HG02870 (cell line): ENCODE measurements around the gene CFAP54.
A peak's percentile ranks its signal among the peaks of the same experiment; 100 is the strongest.

Experiments used
- ATAC-seq: cut with Tn5 transposase; IDR thresholded peaks from one replicate; pipeline ENCODE4 v1.9.1; 2021; ENCODE audit warnings: mild to moderate bottlenecking, moderate library complexity; ENCODE audit not compliant: unreplicated experiment

CFAP54 gene

DNA sequence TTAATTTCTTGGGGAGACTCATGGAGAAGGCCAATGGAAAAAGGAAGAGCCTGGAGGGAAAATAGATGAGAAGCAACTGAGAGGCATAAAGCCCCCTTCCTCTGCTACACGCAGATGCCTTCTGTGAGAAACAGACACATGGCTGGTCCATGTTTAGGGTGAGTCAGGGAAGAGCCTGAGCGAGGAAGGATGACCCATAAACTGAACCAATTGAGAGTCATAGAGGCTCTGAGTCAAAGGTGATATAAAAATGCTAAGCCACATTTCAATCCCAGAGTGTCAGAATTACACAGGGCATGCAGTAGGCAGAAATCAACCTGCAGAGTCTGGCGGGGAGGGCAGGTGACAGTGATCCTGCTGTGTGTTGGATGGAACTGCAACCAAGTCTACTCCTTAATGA is 387.6 kb downstream of the CFAP54 start:
- ATAC-seq: no peak

DNA sequence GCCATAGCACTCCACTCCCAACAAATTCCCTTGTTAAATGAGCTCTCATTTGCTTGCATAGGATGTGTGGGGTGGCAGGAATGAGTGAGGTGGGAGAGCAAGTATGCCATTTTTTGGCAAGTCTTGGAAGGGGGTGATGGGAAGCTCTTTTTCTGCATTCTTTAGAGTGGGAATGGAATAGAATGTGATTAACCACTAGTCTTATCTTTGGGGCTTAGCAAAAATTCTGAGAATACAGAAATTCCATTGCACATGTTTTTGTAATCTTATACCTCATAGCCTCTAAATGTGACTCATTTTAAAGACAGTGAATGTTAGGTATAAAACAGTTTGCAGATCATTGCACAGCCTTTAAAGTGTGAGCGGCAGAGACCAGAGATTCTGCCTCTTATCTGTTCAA is 389.3 kb downstream of the CFAP54 start:
- ATAC-seq: no peak

DNA sequence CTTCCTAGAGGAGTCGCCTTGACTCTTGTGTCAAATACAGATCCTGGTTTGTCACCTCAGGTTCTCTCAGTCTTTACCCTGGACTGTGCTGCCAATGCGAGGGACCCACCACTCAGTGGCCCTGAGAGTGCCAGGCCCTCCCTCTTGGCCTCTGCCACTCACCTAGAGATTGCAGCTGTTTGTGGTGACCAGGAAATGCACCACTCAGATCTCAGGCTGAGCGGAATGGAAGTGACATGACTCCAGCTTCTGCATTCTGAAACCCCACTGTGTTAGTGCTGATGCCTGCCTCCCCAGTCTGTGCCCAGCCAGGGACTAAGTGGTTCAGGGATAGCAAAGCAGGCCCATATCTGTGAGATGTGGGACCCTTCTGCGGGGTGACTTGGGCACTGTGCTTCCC is 389.9 kb downstream of the CFAP54 start:
- ATAC-seq: no peak

DNA sequence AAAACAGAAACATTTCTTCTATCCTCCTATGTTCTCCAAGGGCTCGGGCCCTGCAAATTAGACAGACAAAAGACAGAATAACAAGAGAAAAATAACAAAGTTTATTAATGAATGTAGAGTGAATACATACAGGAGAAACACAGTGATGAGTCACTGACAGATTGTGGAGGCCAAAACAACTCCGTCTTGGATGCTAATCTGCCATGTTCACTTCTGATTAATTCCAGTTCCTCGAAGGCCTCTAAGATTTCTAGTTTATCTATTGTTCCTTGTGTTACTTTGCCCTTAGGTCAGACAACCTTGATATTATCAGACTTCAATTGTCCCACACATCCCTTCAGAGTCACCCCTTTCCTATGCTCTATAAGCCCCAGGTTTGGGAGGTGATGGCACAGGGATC is 390.8 kb downstream of the CFAP54 start:
- no peak for ATAC-seq

DNA sequence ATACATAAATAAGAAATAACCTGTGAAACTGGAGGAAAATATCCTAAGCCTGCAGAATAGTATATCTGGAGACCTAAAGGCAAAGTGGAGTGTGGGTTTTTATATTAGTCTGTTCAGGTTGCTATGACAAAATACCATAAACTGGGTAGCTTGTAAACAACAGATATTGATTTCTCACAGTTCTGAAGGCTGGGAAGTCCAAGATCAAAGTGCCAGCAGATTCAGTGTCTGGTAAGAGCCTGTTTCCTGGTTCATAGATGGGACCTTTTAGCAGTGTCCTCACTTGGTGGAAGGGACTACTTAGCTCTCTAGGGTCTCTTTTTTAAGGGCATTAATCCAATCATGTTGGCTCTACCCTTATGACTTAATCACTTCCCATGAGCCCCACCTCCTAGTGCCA is 392.2 kb downstream of the CFAP54 start:
- ATAC-seq: no peak

DNA sequence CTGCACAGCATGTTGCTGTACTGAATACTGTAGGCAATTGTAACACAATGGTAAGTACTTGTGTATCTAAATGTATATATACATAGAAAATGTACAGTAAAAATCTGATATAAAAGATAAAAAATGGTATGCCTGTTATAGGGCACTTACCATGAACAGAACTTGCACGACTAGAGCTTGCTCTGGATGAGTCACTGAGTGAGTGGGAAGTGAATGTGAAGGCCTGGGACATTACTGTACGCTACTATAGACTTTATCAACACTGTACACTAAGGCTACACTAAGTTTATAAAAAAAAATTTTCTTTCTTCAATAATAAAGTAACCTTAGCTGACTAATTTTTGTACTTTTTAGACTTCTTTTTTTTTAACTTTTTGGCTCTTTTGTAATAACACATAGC is 393.5 kb downstream of the CFAP54 start:
- ATAC-seq: no peak

DNA sequence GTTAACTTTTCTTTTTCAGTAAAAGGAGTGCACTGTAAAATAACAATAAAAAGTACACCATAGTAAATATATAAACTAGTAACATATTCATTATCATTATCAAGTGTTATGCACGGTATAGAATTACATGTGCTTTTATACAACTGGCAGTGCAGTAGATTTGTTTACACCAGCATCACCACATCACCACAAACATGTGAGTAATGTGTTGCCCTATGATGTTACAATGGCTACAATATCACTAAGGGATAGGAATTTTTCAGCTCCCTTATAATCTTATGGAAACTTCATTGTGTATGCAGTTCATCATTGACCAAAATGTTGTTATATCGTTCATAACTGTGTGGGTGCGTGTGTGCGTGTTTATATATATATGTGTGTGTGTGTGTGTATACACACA is 394.2 kb downstream of the CFAP54 start:
- no peak for ATAC-seq

DNA sequence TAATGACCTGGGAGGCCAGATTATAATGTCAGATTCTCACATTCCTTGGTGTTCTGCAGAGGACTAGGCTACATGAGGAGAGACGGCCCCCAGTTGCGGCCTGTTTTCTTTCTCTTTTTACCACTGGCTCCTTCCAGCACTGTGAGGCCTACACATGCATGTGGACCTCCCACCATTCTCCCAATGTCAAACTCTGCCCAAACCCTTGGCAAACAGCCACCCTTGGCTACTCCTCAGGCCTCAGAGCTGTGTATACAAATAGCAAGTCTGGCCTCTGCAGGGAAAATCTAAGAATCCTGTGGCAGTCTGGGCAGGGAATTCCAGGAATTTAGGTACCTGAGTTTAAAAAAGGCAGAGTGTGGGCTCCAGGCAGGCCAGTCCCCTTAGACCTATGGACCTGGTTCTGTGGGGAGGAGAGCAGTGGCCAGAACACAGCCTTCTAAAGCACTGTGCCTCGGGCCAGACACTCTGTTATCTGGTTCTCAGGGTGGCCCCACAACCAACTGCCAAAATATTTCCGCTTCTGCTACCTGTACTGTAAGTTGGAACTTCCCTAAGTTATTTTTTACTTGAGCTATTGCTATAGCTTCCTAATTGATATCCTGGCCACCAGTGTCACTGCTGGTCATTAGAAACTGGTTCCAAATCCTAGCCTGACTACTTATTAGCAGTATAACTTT is 397.8 kb downstream of the CFAP54 start:
- ATAC-seq: no peak

DNA sequence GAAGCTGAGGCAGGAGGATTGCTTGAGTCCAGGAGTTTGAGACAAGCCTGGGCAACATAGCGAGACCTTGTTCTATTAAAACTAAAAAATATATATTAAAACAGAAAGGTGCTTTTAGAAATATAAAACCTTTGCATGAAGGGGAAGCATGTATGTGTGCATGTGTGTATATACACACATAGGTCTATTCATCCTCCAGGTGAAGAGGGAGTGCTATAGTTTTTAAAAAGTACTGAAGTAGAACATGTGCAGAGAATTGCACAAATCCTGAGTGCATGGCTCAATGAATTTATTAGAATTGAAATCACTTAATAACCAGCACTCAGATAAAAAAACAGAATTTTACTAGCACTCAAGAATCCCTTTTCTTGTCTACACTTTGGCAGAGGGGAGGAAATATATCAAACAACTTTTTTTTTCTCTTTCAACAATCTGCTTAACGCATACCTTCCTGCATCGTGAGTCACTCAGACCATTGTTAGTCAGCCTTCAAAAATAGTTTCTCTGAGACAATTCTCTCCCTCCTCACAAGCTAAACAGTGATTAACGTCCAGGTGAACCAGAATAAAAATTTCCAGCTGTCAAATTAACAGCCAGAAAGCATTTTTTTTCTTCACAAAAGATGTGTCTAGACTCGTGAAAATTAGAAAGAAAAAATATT is 400.0 kb downstream of the CFAP54 start:
- ATAC-seq: no peak

DNA sequence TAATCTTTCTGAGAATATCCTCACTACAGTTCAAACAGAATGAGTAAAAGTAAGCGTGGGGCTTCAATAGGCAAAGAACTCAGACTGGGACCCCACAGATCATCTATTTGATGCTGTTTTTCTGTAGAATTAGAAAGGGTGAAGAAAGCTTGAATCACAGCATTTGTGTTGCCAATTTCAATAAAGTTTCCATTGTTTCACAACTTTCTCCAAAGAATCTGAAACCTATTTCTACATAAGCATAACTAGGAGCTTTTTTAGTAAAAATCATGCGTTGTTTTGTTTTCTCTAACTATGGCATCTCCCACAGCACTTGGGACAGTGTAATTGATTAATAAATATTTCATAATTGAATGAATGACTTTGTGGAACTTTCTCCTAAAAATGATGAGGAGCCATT is 401.0 kb downstream of the CFAP54 start:
- ATAC-seq: no peak

DNA sequence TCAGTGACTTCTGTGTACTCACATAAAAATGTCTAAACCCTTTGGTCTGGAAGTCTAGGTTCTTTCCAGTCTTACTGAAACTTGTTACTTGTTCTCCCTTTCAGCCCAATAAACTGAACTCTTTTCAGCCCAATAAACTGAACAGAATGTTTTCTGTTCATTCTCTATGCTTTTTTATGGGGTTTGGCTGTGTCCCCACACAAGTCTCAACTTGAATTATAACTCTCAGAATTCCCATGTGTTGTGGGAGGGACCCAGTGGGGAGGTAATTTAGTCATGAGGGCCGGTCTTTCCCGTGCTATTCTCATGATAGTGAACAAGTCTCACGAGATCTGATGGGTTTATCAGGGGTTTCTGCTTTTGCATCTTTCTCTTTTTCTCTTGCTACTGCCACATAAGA is 402.7 kb downstream of the CFAP54 start:
- ATAC-seq: no peak

DNA sequence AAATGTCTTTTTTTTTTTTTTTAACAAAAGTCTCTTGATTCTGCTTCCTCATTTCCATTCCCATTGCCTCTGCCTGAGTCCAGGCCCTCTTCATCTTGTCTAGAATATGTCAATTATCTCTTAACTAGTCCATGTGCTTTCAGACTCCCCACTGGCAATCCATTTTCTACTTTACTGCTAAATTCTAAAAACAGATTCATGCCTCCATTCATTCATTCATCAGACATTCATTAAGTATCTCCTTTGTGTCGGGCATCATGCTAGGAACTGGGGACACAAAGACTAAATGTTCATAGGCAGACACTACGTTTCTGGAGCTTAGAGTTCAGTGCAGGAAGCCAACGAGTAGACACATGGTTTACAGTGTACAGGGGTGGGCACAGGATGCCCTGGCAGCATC is 408.0 kb downstream of the CFAP54 start:
- ATAC-seq: no peak

DNA sequence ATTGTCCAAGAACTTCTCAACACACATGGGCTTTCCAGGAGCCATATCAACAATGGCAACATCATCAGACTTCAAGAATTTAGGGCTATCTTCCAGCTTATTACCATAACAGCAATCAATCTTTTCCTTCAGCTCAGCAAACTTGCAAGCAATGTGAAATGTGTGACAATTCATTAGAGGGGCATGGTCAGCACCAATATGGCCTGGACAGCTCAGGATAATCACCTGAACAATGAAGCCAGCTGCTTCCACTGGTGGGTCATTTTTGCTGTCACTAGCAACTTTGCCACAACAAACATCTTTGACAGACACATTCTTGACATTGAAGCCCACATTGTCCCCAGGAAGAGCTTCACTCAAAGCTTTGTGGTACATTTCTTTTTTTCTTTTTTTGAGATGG is 411.8 kb downstream of the CFAP54 start:
- ATAC-seq: no peak

DNA sequence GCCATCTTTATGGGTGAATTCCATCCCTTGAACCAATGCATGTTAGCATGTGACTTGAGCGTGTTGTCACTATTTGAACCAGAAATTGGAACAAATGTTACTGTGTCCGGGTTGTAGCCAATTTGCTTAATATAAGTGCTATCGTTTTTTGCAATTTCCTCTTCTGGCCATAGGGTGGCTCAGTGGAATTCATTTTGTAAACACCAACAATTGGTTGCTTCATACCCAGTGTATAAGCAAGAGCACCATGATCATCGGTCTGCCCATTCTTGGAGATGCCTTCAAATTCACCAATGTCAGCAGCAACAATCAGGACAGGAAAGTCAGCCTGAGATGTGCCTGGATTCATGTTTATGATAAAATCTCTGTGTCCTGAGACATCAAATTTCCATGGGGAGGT is 412.7 kb downstream of the CFAP54 start:
- no peak for ATAC-seq

DNA sequence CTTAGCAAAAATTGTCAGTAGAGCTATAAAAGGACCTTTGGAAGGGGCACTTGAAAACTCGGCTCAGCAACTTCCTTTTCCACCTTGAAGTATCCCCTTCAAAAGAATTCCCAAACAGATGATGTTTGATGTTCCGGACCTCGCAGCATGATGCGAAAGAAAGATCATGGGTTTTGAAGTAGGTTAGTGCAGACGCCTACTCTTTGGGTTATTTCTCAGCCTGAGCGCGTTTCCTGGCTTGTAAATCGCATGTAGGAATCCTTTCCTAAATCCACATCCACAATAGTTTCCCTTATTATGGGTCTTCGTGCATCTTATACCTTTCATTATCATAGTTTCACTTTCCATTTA is 417.1 kb downstream of the CFAP54 start:
- no peak for ATAC-seq

DNA sequence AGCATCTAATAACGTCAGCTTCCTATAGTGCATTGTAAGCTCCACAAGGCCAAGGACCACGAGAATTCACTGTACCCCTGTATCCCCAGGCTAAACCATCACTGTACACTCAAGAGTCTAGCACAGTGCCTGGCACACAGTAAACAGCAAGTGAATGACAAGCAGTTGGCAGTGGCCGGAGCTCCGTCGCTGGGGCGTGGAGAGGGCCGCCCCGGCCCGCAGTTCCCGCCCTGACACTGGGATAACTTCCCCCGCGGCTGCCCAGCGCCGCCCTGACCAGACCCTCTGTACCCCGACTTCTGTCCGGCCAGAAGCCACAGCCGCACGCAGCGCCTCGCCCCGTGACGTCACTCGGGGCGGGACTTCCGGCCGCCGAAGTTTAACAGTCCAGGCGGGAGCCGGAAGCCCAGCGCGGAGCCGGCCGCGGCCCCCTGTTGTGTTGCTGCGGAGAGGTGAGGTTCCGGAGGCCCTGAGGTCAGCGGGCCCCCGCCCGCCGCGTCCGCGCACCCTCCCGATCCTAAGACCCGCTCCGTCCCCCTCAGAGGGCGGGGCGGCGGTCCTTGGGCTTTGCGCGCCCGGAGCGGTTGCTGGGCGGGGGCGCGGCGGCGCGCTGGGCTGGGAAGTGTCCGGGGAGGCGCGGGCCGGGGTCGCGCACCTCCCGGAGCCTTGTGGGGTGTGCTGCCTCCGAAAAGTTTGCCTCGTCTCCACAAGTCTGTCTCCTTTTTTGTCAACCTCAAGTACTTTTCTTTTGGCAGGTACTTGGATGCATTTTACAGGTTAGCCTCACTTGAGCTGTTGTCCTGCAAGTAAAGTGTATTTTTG is 417.7 kb downstream of the CFAP54 start, which contains the start of gene NEDD1:
TSS of gene NEDD1 (plus strand) at position 409 of the 822 bp plus-strand sequence. CDS start 2,503 bp downstream, outside the sequence.
- ATAC-seq: peak; percentile 92

DNA sequence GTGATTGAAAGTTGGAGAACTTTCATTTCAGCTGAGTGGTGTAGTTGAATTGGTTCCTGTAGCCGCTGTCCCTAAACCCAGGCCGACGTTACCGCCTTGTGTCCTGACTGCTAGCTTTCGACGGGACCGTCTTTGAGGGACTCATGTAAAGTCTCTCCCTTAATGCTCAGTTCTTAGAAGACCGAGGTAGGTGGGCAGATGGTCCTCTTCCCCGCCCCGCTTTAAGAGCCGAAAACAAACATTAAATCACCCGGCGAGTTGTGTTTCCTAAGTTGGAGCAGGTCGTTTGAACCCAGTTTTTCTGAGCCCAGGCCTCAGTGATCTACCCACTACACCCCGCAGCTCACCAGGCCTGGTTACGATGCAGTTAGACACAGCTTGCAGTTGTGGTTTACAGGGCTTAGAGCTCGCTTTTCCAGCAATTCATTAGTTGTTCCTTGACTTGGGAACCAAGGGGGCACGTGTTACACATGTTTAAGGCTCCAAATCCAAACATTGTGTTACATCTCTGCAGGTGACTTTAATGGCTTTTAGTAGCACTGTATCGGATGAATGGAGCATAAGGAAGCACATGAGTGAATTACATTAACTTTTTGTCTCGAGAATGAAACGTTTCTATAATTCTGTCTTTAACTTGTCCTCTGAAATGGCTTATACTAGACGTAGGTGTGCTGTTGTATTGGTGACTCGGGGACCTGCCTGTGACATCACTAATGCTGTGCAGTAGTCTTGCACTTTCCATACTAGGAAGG is 418.5 kb downstream of the CFAP54 start:
- ATAC-seq: peak; percentile 19

DNA sequence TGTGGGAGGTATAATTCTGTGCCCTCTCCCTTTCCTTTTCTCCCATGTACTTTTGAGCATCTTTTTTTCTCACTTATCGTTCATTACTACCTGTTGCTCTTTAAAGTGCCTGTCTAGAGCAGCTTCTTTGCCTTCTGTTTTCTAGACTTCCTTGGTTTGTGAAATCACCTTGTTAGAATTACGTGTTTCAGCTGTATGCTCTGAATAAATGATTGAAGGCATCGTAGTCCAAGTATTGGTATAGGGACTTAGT is 419.0 kb downstream of the CFAP54 start:
- no peak for ATAC-seq

DNA sequence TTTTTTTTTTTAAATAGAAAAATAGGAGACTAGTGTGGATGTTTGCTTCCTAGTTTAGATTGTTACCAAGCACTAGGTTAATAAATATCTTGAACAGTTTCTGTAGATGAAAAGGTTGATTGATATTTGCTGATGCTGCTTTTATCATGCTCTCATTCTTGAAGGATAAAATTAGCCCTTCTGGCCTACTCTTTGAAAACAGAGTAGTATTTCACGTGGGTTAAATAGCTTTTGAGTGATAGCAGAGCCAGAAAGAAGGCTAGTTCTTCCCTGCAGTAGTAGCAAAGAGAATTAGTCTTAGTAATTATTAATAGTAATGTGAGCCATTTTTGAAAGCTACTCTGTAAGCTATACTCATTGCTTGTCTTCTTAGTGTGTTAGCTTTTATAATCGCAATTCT is 422.9 kb downstream of the CFAP54 start:
- ATAC-seq: no peak

DNA sequence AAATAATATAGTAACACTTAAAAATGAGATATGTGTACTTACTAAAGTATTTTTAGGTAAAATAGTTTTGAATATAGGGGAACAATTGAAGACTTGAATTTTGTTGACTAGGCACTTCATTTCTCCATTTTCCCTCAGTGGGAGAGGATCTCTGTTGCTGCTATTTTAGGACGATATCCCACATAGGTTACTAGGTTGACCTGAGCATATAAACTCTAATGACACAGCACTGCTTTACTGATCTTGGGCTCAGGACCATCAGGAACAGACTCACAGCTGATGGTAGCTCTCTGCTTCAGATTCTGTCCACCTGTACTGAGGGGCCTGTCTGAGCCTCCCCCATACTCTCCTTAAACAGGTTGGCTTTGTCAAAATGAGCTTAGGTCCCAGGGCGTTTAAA is 423.6 kb downstream of the CFAP54 start:
- no peak for ATAC-seq

DNA sequence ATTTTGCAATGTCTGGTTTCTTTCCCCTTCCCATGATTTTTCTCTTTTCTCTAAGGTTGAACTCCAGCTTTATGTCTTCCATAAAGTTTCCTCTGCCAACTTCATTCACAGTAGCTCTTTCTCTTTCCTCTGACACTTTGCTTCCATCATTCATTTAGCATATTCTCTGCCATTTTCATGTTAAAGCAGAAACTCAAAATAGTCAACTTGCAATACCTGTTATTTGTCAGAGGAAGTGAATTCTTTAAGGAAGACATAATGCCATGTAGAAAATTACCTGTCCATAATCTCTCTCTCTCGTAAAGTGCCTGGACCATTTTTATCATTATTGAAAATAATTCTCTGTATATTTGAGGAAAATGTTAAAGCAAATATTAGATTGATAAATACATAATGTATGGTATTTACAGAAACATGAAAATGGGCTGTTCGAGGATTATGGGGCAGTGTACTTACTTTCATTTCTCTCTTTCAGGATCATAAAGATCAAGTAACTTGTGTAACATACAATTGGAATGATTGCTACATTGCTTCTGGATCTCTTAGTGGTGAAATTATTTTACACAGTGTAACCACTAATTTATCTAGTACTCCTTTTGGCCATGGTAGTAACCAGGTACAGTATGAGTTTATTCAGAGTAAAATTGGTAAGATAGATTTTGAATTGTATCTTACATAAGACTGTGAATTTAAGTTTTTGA is 430.3 kb downstream of the CFAP54 start:
- peak; percentile 70 for ATAC-seq
